ENCODE results near the gene DHCR7.

DHCR7 gene

GRCh38 chr11:71444811-71445210 is 3.4 kb downstream of the DHCR7 start:
- TF ChIP-seq CTCF (IDR thresholded peaks at IDR 0.05; ENCODE audit: low read depth, low read length) = no peak
- DNase-seq (ENCODE audit: extremely low read depth, low read depth) = no peak

GRCh38 chr11:71443736-71444445 is 4.3 kb downstream of the DHCR7 start:
- TF ChIP-seq CTCF (IDR thresholded peaks at IDR 0.05; ENCODE audit: low read depth, low read length) = no peak
- no peak for DNase-seq (ENCODE audit: extremely low read depth, low read depth)

GRCh38 chr11:71442880-71443279 is 5.3 kb downstream of the DHCR7 start:
- DNase-seq (ENCODE audit: extremely low read depth, low read depth) = no peak
- TF ChIP-seq CTCF (IDR thresholded peaks at IDR 0.05; ENCODE audit: low read depth, low read length) = no peak

GRCh38 chr11:71442123-71442522 is 6.1 kb downstream of the DHCR7 start:
- no peak for TF ChIP-seq CTCF (IDR thresholded peaks at IDR 0.05; ENCODE audit: low read depth, low read length)
- DNase-seq (ENCODE audit: extremely low read depth, low read depth) = no peak

GRCh38 chr11:71441251-71441650 is 6.9 kb downstream of the DHCR7 start:
- no peak for DNase-seq (ENCODE audit: extremely low read depth, low read depth)
- no peak for TF ChIP-seq CTCF (IDR thresholded peaks at IDR 0.05; ENCODE audit: low read depth, low read length)

- no peak for TF ChIP-seq CTCF (IDR thresholded peaks at IDR 0.05; ENCODE audit: low read depth, low read length)
- DNase-seq (ENCODE audit: extremely low read depth, low read depth) = no peak
Observed at GRCh38 chr11:71440021-71440755, 8.0 kb downstream of the DHCR7 start.

- no peak for TF ChIP-seq CTCF (IDR thresholded peaks at IDR 0.05; ENCODE audit: low read depth, low read length)
- no peak for DNase-seq (ENCODE audit: extremely low read depth, low read depth)
Observed at GRCh38 chr11:71438650-71439049, 9.5 kb downstream of the DHCR7 start.

Data from AG09319 (cell line).